ENCODE data around the gene STMN1. TPM values are rescaled to one million over a fixed set of nuclear protein-coding genes. Genes with fewer than 3 reads are reported as not detected.

STMN1 gene
- total and polyA plus RNA-seq, 2 of the 8 experiments (the other 6 are each of a cell fraction or from before 2014, with no cell fraction given): 116 to 564 TPM

DNA sequence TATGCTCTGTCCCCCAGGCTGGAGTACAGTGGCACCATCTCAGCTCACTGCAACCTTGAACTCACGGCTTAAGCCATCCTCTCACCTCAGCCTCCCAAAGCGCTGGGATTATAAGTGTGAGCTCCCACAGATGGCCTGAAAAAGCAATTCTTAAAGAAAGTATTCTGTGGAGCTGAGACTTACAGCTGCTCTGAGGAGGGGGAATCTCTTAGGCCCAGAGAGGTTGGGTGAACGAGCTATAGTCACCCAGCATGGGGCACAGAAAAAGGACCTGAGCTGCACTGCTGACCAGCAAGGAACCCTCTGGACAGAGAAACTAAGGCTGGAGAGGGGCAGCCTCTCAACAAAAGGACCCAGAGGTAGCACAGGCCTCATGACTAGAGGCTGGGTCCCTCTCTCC is 32.0 kb downstream of the STMN1 start:
- H3K36me3 ChIP-seq (ENCODE audit: control insufficient read depth in 2 of 4, insufficient read depth in 4 of 4, low read length in 3 of 4): no peaks in the 10 kb centered on the region
- DNase-seq (ENCODE audit: low read depth in 1 of 2, low spot score in 2 of 2) (no peak), FAIRE-seq (no peak)
- H3K27me3 ChIP-seq (replicated peaks in 1 of 4; ENCODE audit: control insufficient read depth in 3 of 4, extremely low read depth in 1 of 4, insufficient read depth in 3 of 4, low read length in 3 of 4): peaks cover 0 to 3% (median 1%) of the 10 kb centered on the region in 4 experiments; a peak in 4 of 7 replicates
- ChIA-PET CTCF (ENCODE audit: partially characterized antibody) (interaction anchor here (1.1 to 4.0 kb wide), 4 partner anchors 19 to 143 kb away, joined by 3 to 25 read pairs (median 8); partner anchors contain the start of gene PAFAH2), POLR2A (ENCODE audit: partially characterized antibody) (interaction anchor here (1.2 to 4.1 kb wide), 11 partner anchors 9 to 143 kb away, joined by 3 to 29 read pairs (median 10); partner anchors contain the start of genes MTFR1L and STMN1)
- H2BK5ac ChIP-seq (ENCODE audit: low read depth, low read length): no peak overlapping the region
- no peak overlapping the region for H2AK5ac ChIP-seq (ENCODE audit: low read depth, low read length)
- H3K79me1 ChIP-seq (ENCODE audit: low read depth, low read length): peaks cover 2% of the 10 kb centered on the region
- no peak overlapping the region for H3K9ac ChIP-seq (replicated peaks in 1 of 4; ENCODE audit: extremely low read depth in 1 of 4, low read depth in 3 of 4, low read length in 3 of 4)
- H3K23me2 ChIP-seq (ENCODE audit: low read depth, low read length): peaks cover 8% of the 10 kb centered on the region
- peaks cover 0 to 16% (median 11%) of the 10 kb centered on the region in 4 experiments; a peak in 5 of 7 replicates for H3K4me1 ChIP-seq (replicated peaks in 1 of 4; ENCODE audit: control insufficient read depth in 3 of 4, insufficient read depth in 4 of 4, low read length in 3 of 4)
- peak overlapping the region in 1 of 2 experiments; percentile 79; a peak in 2 of 4 replicates for H3K4me2 ChIP-seq (ENCODE audit: insufficient read depth in 1 of 2, low read depth in 2 of 2, low read length in 2 of 2)
- no peak overlapping the region for H2AFZ ChIP-seq (ENCODE audit: low read length)
- no peaks in the 10 kb centered on the region for H3K9me3 ChIP-seq (ENCODE audit: insufficient read depth in 2 of 2, low read depth in 1 of 2, low read length in 1 of 2)
- H3K4me3 ChIP-seq (ENCODE audit: extremely low read depth in 1 of 4, insufficient read depth in 2 of 4, low read depth in 3 of 4, low read length in 4 of 4): peak overlapping the region in 1 of 4 experiments; percentile 69; a peak in 1 of 8 replicates
- H3K27ac ChIP-seq (ENCODE audit: low read depth, low read length): no peak overlapping the region
- peak overlapping the region; percentile 30 for H4K91ac ChIP-seq (replicated peaks; ENCODE audit: insufficient read length, low read length)
- H2BK12ac ChIP-seq (ENCODE audit: low read depth, low read length): peak overlapping the region; percentile 27; the same call in 1 of the 2 replicates
- WGBS, 2 experiments (ENCODE audit: extremely low coverage in 1 of 2, insufficient coverage in 1 of 2, insufficient read length in 1 of 2, insufficient replicate concordance in 2 of 2, low coverage in 1 of 2, low lambda C conversion rate in 2 of 2, missing lambda C conversion rate in 1 of 2): 93% methylated on average over 3 of the region's 3 CpGs; no CpG with 5 or more reads in 1 of the 2 experiments
- no peak overlapping the region for H3K4ac ChIP-seq (replicated peaks; ENCODE audit: insufficient read length, low read depth, low read length)
- no peak overlapping the region for H2BK20ac ChIP-seq (ENCODE audit: low read length)
- H3K18ac ChIP-seq (ENCODE audit: extremely low read depth, low read length): 0 out of 2 replicates have a peak overlapping the region, but pooled peaks have one; percentile 32
- no peak overlapping the region for H2BK120ac ChIP-seq (replicated peaks; ENCODE audit: low read depth, low read length)
- no peak overlapping the region for H4K5ac ChIP-seq (ENCODE audit: insufficient read length, low read depth, low read length)
- no peak overlapping the region for H3K56ac ChIP-seq (replicated peaks; ENCODE audit: insufficient read length, low read depth, low read length)
- H4K8ac ChIP-seq (ENCODE audit: extremely low read depth, insufficient read depth, low read length): no peak overlapping the region
- no peak overlapping the region for H2BK15ac ChIP-seq (ENCODE audit: low read length)
- H3K14ac ChIP-seq (ENCODE audit: insufficient read length): no peak overlapping the region
- H4K20me1 ChIP-seq (replicated peaks in 1 of 2; ENCODE audit: control insufficient read depth in 1 of 2, insufficient read depth in 2 of 2, low read length in 2 of 2): no peaks in the 10 kb centered on the region
- no peak overlapping the region for H3K23ac ChIP-seq (ENCODE audit: insufficient read length)
- no peaks in the 10 kb centered on the region for H3K79me2 ChIP-seq (ENCODE audit: control insufficient read depth in 1 of 2, insufficient read depth in 2 of 2, low read length in 2 of 2)
- TF ChIP-seq SRF (IDR thresholded peaks at IDR 0.05; ENCODE audit: low read depth, low read length) (no peak), KDM5A (IDR thresholded peaks at IDR 0.05; ENCODE audit: low read length) (no peak), RBBP5 (IDR thresholded peaks at IDR 0.05; ENCODE audit: borderline replicate concordance, low read depth, low read length) (no peak), GABPA (IDR thresholded peaks at IDR 0.05; ENCODE audit: borderline replicate concordance, insufficient read depth, low read length) (no peak), TAF7 (optimal IDR thresholded peaks at IDR 0.05; ENCODE audit: borderline replicate concordance, low read depth, low read length) (no peak), EZH2 (IDR thresholded peaks at IDR 0.05; ENCODE audit: low read depth, low read length, severe bottlenecking) (no peak), POLR2A (IDR thresholded peaks at IDR 0.05; ENCODE audit: control extremely low read depth in 1 of 2, low read depth in 2 of 2, low read length in 2 of 2) (no peak), CHD2 (IDR thresholded peaks at IDR 0.05; ENCODE audit: low read length) (no peak), YY1 (IDR thresholded peaks at IDR 0.05; ENCODE audit: low read depth, low read length) (no peak), CREB1 (IDR thresholded peaks at IDR 0.05) (no peak)
- TF ChIP-seq, protein P1, sequence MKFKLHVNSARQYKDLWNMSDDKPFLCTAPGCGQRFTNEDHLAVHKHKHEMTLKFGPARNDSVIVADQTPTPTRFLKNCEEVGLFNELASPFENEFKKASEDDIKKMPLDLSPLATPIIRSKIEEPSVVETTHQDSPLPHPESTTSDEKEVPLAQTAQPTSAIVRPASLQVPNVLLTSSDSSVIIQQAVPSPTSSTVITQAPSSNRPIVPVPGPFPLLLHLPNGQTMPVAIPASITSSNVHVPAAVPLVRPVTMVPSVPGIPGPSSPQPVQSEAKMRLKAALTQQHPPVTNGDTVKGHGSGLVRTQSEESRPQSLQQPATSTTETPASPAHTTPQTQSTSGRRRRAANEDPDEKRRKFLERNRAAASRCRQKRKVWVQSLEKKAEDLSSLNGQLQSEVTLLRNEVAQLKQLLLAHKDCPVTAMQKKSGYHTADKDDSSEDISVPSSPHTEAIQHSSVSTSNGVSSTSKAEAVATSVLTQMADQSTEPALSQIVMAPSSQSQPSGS (IDR thresholded peaks at IDR 0.05; ENCODE audit: low read length): no peak

Measured in H1 (cell line).